ENCODE measurements around the gene NFIA. TPM values are rescaled to one million over a fixed set of nuclear protein-coding genes. Genes with fewer than 3 reads are reported as not detected.

Gene NFIA
- total RNA-seq, 4 donors from 2014 or later, result 68.2 to 172 (median 101) TPM

DNA sequence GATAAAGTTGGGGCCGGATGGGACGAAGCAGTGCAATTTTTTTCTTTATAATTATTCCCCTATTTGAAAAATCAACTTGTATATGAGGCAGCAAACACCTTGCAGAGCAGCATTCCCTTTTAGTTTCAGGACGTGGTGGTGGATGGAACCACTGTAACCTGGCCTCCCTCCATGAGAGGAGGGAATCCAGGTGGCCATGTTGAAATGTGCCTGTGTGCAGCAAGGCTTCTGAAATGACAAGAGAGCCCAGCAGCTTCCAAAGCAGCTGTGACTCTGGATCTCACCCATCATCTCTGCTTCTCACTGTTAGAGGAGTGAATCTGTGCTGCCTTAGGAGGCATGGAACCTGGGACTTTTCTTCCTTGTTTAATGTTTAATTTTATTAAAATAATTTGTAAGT, 42.3 kb downstream of the NFIA start:
- TF ChIP-seq CTCF (IDR thresholded peaks at IDR 0.05; ENCODE audit: low read depth), result no peak

DNA sequence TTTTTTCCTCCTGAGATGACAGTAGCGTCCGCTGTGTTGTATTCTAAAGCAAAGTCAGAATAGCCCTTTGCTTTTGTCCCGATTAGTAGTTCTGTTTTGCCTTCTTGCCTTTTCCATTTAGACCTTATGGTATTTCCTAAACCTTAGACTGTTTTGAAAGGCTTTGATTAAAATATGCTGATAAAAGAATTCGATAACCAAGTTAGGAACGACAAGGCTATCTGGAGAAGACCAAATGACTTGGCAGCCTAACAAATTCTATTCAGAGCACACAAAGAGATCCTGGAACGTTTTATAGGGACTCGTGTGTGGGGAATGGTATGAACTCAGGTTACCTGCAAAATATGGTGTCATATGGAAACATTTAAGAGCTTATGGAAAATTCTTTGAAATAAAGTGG, 42.9 kb downstream of the NFIA start:
- no peak for TF ChIP-seq CTCF (IDR thresholded peaks at IDR 0.05; ENCODE audit: low read depth)

GRCh38 chr1:61125895-61126294, 43.5 kb downstream of the NFIA start:
- TF ChIP-seq CTCF (IDR thresholded peaks at IDR 0.05; ENCODE audit: low read depth), result no peak

DNA sequence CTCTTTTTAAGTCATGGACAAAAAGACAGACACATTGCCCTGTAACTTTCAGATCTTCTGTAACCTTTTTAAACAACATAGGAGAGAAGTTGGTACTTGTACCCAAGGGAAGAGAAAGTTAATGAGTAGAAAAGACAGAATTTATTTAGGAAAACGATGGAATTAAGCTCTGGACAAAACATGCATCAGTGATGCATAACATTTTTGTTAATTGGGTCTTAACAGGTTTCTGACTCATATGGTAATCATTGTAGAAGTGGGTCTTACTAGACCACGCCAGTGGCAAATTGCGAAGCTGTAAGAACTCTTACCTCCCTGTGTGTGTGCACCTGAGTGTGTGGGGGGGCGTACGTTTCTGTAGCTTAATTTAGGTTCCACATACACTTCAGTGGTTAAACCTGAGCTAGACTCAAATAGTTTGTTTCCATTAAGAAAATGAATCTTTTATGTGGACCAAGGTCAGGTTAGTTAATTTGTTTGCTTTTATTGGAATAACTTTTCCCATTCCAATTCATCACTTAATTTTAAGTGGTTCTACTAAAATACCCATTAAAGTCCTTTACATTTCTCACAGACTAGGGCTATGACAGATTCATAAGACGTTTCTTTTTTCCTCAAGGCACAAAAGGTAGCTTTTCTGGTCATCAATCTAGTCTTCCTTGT, 48.1 kb downstream of the NFIA start:
- no peak for TF ChIP-seq CTCF (IDR thresholded peaks at IDR 0.05; ENCODE audit: low read depth)

GRCh38 chr1:61131248-61131647, 48.9 kb downstream of the NFIA start:
- no peak for TF ChIP-seq CTCF (IDR thresholded peaks at IDR 0.05; ENCODE audit: low read depth)

DNA sequence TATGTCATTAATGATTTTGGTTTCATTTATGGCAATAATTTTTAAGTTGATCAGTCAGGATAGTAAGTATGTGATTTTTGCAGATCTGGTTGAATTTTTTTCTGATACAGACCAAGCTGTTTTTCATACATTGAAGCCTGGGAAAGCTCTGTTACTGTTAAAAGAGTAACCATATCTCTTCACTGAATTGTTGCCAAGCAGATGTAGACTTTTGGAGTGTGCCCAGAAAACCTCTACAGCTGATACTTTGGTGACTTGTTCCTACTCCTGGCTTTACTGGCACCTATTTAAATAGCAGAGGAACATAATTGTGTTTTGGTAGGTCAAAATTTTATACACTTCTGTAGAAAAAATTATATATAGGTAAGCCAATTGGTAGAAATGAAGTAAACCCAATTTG, 49.4 kb downstream of the NFIA start:
- TF ChIP-seq CTCF (IDR thresholded peaks at IDR 0.05; ENCODE audit: low read depth), result no peak

DNA sequence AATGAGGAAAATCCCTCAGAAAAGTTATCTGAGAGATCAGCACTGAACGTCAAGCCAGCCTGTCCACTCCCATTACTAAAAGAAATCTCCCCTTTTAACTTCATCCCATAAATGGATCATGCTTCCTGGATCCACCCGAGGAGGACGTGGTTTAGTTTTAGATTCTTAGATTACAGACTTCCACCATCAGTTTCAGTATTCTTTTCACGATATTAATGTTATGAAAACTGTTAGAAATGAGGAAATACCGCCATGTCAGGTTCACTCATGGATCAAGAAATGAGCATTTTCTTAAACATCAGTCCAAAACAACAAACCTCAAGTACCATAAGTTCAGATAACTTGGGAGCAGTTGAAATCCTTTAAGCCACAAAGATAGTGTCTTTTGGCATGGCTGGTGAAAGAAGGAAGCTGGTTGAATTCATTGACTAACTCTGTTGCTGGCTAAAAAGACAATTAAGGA, 49.8 kb downstream of the NFIA start:
- no peak for TF ChIP-seq CTCF (IDR thresholded peaks at IDR 0.05; ENCODE audit: low read depth)

Data from subcutaneous adipose tissue (tissue), 4 donors.